ENCODE results near the gene PRPF40B.

The PRPF40B gene

GRCh38 chr12:49636979-49637755, 13.8 kb downstream of the PRPF40B start:
- DNase-seq: peak; percentile 77

DNA sequence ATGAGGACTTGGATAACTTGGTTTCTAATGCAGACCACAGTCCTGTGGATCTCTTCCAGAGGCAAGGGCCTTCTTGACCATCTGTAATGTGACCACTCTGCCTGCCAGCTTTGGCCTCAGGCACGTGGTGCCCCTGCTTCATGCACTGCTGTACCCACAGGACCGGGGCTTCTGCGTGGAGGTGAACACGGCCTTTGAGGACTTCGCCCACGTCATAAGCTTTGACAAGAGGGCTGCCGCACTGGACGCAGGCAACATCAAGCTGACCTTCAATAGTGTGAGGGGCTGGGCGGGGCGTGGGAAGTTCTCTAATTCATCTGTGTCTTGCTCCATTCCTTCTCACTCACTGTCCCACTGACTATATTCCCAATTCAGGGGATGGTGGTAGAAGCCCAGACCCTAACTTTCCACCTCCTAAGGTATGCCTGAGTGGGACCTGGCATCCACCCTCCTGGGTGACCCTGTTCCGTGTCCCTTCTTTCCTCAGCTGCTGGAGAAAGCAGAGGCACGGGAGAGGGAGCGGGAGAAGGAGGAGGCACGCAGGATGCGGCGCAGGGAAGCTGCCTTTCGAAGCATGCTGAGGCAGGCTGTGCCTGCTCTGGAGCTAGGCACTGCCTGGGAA, 18.5 kb downstream of the PRPF40B start:
- DNase-seq: no peak

DNA sequence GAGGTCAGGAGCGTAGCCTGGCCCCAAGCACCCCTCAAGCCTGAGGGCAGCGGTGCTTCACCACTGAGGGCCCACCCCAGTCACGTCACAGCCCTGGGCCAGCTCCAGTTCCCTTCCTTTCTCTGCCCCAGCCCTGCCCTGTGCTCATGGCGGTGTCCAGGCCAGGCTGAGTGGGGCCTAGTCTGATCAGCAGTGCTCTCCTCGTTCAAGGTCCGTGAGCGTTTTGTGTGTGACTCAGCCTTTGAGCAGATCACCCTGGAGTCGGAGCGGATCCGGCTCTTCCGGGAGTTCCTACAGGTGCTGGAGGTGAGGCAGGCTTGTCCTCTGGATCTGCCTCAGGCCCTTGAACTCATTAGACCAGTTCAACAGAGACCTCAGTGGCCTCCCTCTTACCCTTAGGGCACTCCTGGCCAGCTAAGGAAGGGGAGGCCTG, 19.0 kb downstream of the PRPF40B start:
- DNase-seq: no peak

- DNase-seq: no peak
These were observed 19.8 kb downstream of the PRPF40B start for GRCh38 chr12:49643135-49643534.

GRCh38 chr12:49643961-49644619, 20.7 kb downstream of the PRPF40B start:
- no peak for DNase-seq

GRCh38 chr12:49644620-49644994, 21.2 kb downstream of the PRPF40B start:
- peak; percentile 88 for DNase-seq

DNA sequence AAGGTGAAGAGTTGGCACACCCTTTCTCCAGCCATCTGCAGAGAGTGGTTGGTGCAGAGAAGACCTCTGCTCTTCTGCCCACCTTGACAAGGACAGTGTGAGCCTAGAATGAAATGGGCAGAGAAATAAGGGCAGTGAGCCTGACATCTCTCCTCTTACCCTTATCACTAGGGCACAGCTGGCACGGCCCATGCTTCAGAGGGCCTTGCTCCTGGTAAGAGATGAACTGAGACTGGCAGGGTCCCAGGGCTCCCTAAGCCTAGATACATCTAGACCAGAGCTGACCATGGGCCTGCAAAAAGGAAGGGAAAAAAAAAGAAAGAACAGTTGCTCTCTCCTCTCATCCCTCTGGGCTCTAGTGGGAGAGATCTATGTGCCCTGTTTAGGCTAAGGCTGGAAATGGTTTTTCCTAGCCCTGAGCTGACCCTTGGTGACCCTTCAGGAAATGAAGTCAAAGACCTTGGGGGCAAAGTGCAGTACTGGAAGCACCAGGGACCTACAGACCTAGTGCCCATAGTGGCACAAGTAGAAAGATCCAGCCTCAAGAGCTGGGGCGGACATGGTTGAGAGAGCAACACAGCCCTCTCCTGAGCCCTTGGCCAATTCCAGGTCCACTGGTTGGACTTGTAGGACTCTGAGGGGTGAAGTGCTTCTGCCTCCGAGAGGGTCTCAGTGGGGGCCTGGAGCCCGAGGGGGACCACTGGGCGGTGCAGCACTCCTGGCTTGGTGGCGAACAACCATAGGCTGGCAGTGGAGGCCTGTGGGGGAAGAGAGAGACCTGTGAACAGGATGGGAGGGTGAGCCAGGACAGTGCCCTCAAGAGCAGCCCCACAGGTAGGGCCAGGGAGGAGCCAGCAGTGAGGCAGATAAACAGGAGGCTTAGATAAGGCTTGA, 22.0 kb downstream of the PRPF40B start:
- DNase-seq: peak; percentile 94

GRCh38 chr12:49646331-49646830, 23.0 kb downstream of the PRPF40B start:
- DNase-seq: no peak

- no peak for DNase-seq
These were observed 23.7 kb downstream of the PRPF40B start for GRCh38 chr12:49646871-49647654.

- DNase-seq: no peak
These were observed 24.7 kb downstream of the PRPF40B start for GRCh38 chr12:49647827-49648711.

DNA sequence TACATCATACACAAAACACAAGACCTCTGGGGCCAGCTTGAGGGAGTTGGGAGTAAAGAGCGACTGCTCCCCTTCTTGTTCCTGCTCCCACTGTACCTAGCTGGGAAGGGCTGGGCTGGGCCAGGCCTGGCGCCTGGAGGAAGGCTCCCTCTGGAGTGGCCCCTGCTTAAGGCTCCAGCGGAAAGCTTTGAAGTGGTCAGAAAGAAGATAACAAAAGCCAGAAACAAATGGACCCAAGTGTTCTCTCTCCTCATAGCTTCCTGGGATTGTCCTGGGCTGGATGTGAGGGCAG, 25.3 kb downstream of the PRPF40B start:
- DNase-seq: no peak

DNA sequence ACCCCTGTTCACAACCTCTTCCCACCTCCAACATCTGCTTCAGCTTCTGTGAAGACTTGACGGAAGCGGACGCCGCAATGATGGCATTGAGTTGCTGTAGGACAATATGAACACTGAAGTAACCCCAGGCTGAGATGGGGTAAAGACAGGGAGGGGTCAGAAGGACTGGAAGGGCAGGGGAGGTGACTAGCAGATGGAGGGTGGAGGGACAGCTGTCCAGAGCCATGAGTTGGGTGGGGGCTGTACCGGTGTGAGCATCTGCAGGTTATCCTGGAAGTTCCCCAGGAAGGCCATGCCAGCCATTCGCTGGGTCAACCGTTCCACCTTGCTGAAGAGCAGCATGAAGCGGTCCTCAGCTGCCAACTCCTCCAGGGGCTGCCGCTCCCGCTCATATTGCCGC, 26.1 kb downstream of the PRPF40B start:
- no peak for DNase-seq

GRCh38 chr12:49649892-49650291, 26.5 kb downstream of the PRPF40B start:
- no peak for DNase-seq

- DNase-seq: no peak
These were observed 28.5 kb downstream of the PRPF40B start for GRCh38 chr12:49651855-49652254.

GRCh38 chr12:49652921-49653520, 29.7 kb downstream of the PRPF40B start:
- no peak for DNase-seq

DNA sequence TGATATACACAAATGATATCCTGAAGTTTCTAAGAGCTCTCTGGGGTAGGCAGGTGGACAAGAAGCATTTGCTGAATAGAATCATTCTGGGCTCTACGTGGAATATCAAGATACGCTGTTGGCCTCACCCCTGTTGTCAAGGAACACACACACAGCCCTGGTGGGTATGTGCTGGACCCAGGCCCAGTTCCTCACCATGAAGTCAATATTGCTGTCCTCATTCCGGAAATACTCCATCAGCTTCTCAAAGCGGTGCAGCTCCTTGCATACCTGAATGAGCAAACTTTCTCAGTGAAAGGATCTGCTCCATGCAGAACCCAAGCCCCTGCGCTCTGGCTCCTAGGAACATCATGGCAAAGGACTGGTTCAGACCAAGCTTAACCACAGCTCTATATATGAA, 31.4 kb downstream of the PRPF40B start:
- no peak for DNase-seq

GRCh38 chr12:49655595-49656236, 32.4 kb downstream of the PRPF40B start:
- no peak for DNase-seq

- DNase-seq: no peak
These were observed 34.9 kb downstream of the PRPF40B start for GRCh38 chr12:49658276-49658675.

DNA sequence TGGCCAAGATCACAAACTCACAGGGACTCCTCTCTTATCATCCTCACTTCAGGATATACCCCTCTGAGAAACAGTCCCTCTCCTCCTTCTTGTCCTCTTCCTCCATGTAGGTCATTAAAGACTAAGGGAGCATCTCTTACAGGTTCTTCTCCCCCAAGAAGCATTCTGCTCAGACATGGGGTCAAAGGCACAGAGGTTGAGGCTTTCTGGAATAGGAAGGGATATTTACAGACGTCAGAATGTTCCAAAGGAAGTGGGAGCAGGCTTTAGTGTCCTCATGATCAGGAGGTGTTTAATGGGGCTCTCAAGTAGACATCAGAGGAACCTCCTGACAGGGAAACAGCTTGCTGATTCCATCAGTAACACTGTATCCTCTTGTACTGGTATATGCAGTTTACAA, 36.4 kb downstream of the PRPF40B start:
- no peak for DNase-seq

DNA sequence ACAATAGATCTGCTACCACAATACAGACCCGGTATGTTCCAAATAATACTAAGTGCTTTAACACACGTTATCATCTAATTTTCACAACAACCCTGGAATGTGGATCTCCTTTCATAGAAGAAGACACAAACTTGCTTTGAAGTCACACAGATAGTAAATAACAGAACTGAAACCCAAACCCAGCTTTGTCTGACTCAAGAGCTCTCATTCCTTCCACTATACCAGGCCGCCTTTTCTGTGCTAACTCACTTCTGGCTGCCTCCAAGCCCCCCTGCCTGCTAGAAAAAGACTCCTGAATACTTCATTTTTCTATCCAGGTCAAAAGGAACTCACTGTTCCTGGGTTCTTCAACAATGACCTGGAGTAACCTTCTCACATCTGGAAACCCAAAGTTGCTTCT, 37.8 kb downstream of the PRPF40B start:
- DNase-seq: no peak

Measured in hematopoietic multipotent progenitor cell treated with erythropoietin and hydrocortisone succinate and interleukin-3 and kit ligand, for 8 days (in vitro differentiated cells).